Measurements from ENCODE around the gene MESP1. TPM values are rescaled to one million over a fixed set of nuclear protein-coding genes. Genes with fewer than 3 reads are reported as not detected.
A peak's percentile ranks its signal among the peaks of the same experiment; 100 is the strongest.

The MESP1 gene
- total and polyA plus RNA-seq, 2 of the 4 experiments (the other 2 are of a cell fraction) = under 0.01 to 0.10 TPM

DNA sequence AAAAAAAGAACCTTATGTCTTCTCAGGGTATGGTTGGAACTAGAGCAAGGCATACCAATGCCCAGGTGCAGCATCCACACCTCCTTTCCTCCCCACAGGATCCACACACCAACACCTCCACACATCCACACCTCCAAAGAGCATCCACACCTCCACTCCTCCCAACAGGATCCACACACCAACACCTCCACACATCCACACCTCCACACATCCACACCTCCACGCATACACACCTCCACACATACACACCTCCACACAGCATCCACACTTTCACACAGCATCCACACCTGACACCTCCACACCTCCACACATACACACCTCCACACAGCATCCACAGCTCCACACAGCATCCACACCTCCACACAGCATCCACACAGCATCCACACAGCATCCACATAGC, 5.3 kb downstream of the MESP1 start:
- CTCF ChIA-PET = interaction anchor here (0.7 kb wide), 1 partner anchor 129 kb away, joined by 3 read pairs; no protein-coding TSS in a partner anchor
- dilution Hi-C loops (cut with HindIII; ENCODE audit: low sequenced_read_pairs, unreplicated experiment) = no loop called here

More for the DNA sequence above, 5.3 kb downstream of the MESP1 start:
- Histone ChIP-seq H3K18ac (ENCODE audit: low read depth, low read length) (no peak overlapping the region), H2BK20ac (ENCODE audit: low read depth, low read length) (no peak overlapping the region), H4K5ac (ENCODE audit: low read depth, low read length) (no peak overlapping the region), H4K8ac (ENCODE audit: low read depth in 2 of 2, low read length in 2 of 2) (no peak overlapping the region), H3K27me3 (ENCODE audit: control insufficient read depth, insufficient read depth, low read length) (peaks cover 48% of the 10 kb centered on the region), H3K4me1 (ENCODE audit: control insufficient read depth, insufficient read depth, low read length) (no peaks in the 10 kb centered on the region), H2BK15ac (ENCODE audit: low read depth, low read length) (no peak overlapping the region), H3K9me1 (ENCODE audit: insufficient read depth, low read length) (no peaks in the 10 kb centered on the region), H2AK5ac (ENCODE audit: low read depth, low read length) (no peak overlapping the region), H3K4me2 (ENCODE audit: low read depth, low read length) (no peak overlapping the region), H3K4me3 (ENCODE audit: insufficient read depth, low read depth, low read length) (no peak overlapping the region), H3K23ac (ENCODE audit: low read depth, low read length) (no peak overlapping the region), H3K56ac (ENCODE audit: extremely low read depth, insufficient read depth, low read length) (no peak overlapping the region), H3K9me3 (ENCODE audit: control insufficient read depth, insufficient read depth, low read length) (no peaks in the 10 kb centered on the region), H2BK120ac (ENCODE audit: low read depth, low read length) (no peak overlapping the region), H2AK9ac (replicated peaks; ENCODE audit: low read depth, low read length, poor library complexity) (no peak overlapping the region), H3K36me3 (ENCODE audit: control insufficient read depth, insufficient read depth, low read length) (no peaks in the 10 kb centered on the region), H3K9ac (ENCODE audit: low read depth, low read length) (no peak overlapping the region), H3K27ac (ENCODE audit: insufficient read depth, low read length) (no peak overlapping the region), H4K20me1 (ENCODE audit: insufficient read depth, low read length) (no peaks in the 10 kb centered on the region), H3K79me1 (ENCODE audit: low read depth in 1 of 2, low read length in 2 of 2) (no peaks in the 10 kb centered on the region), H2AFZ (replicated peaks; ENCODE audit: low read length, poor library complexity) (peak overlapping the region; percentile 49), H2BK5ac (ENCODE audit: low read depth, low read length, poor library complexity, severe bottlenecking) (no peak overlapping the region), H4K91ac (ENCODE audit: insufficient read depth, low read depth, low read length) (no peak overlapping the region), H3K4ac (ENCODE audit: low read depth, low read length) (no peak overlapping the region), H3K14ac (replicated peaks; ENCODE audit: low read depth, low read length) (no peak overlapping the region)
- no TSS peak for BruUV-seq (replicated peaks)
- in situ Hi-C loops (cut with MboI; ENCODE audit: low sequenced_read_pairs) = no loop called here
- intact Hi-C loops (cut with micrococcal nuclease) = no loop called here
- WGBS, 2 experiments (ENCODE audit: extremely low coverage in 2 of 2, insufficient read length in 1 of 2) = 100% methylated on average over 1 of the region's 1 CpG; no CpG with 5 or more reads in 1 of the 2 experiments
- POLR2A ChIA-PET (ENCODE audit: unreplicated experiment) = no interaction called here
- TF ChIP-seq RCOR1 (IDR thresholded peaks at IDR 0.05; ENCODE audit: insufficient replicate concordance, low read length) (no peak), CEBPB (IDR thresholded peaks at IDR 0.05; ENCODE audit: low read depth, low read length) (no peak), MAZ (IDR thresholded peaks at IDR 0.05; ENCODE audit: borderline replicate concordance, low read depth, low read length) (no peak), FOS (IDR thresholded peaks at IDR 0.05; ENCODE audit: low read depth, low read length) (no peak), POLR2A (IDR thresholded peaks at IDR 0.05; ENCODE audit: low read depth, low read length) (no peak), CHD1 (IDR thresholded peaks at IDR 0.05; ENCODE audit: low read depth, low read length) (no peak), MAFK (IDR thresholded peaks at IDR 0.05; ENCODE audit: low read depth, low read length) (no peak), NFE2L2 (IDR thresholded peaks at IDR 0.05; ENCODE audit: low read depth, low read length) (no peak), BHLHE40 (IDR thresholded peaks at IDR 0.05; ENCODE audit: low read depth, low read length) (no peak), RAD21 (IDR thresholded peaks at IDR 0.05; ENCODE audit: low read length) (no peak), ELK1 (IDR thresholded peaks at IDR 0.05; ENCODE audit: borderline replicate concordance, low read depth, low read length) (no peak), MXI1 (IDR thresholded peaks at IDR 0.05; ENCODE audit: borderline replicate concordance, low read depth, low read length) (no peak), SMC3 (IDR thresholded peaks at IDR 0.05; ENCODE audit: low read depth, low read length) (no peak), RFX5 (IDR thresholded peaks at IDR 0.05; ENCODE audit: low read depth, low read length) (no peak)
- TF ChIP-seq, protein P1, sequence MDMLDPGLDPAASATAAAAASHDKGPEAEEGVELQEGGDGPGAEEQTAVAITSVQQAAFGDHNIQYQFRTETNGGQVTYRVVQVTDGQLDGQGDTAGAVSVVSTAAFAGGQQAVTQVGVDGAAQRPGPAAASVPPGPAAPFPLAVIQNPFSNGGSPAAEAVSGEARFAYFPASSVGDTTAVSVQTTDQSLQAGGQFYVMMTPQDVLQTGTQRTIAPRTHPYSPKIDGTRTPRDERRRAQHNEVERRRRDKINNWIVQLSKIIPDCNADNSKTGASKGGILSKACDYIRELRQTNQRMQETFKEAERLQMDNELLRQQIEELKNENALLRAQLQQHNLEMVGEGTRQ (IDR thresholded peaks at IDR 0.05; ENCODE audit: low read depth, low read length) = no peak
- TF ChIP-seq, protein P2, sequence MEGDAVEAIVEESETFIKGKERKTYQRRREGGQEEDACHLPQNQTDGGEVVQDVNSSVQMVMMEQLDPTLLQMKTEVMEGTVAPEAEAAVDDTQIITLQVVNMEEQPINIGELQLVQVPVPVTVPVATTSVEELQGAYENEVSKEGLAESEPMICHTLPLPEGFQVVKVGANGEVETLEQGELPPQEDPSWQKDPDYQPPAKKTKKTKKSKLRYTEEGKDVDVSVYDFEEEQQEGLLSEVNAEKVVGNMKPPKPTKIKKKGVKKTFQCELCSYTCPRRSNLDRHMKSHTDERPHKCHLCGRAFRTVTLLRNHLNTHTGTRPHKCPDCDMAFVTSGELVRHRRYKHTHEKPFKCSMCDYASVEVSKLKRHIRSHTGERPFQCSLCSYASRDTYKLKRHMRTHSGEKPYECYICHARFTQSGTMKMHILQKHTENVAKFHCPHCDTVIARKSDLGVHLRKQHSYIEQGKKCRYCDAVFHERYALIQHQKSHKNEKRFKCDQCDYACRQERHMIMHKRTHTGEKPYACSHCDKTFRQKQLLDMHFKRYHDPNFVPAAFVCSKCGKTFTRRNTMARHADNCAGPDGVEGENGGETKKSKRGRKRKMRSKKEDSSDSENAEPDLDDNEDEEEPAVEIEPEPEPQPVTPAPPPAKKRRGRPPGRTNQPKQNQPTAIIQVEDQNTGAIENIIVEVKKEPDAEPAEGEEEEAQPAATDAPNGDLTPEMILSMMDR (conservative IDR thresholded peaks at IDR 0.05; ENCODE audit: low read depth, low read length) = no peak
- no peak for ATAC-seq (ENCODE audit: low read depth)
- no peak for DNase-seq
